Occipital lobe (tissue), 2 donors: ENCODE data around the gene C16orf92. TPM values are rescaled to one million over a fixed set of nuclear protein-coding genes. Genes with fewer than 3 reads are reported as not detected.
A peak's percentile ranks its signal among the peaks of the same experiment; 100 is the strongest.

Source experiments
- DNase-seq: peaks from one replicate; lab custom pipeline; 2025; lab: John Stamatoyannopoulos, UW
- total RNA-seq: library from RNA; depleted of rRNA; stranded (reverse); fragments of >200 nt; gene quantifications from one replicate; pipeline ENCODE4 v1.2.3, GENCODE V29; 2014

The C16orf92 gene
- total RNA-seq, 1 donor from 2014 or later: not detected

GRCh38 chr16:29989111-29989858 lies 33.7 kb upstream of the C16orf92 start:
- DNase-seq: no peak

GRCh38 chr16:29990034-29990433 lies 33.0 kb upstream of the C16orf92 start:
- no peak for DNase-seq

DNA sequence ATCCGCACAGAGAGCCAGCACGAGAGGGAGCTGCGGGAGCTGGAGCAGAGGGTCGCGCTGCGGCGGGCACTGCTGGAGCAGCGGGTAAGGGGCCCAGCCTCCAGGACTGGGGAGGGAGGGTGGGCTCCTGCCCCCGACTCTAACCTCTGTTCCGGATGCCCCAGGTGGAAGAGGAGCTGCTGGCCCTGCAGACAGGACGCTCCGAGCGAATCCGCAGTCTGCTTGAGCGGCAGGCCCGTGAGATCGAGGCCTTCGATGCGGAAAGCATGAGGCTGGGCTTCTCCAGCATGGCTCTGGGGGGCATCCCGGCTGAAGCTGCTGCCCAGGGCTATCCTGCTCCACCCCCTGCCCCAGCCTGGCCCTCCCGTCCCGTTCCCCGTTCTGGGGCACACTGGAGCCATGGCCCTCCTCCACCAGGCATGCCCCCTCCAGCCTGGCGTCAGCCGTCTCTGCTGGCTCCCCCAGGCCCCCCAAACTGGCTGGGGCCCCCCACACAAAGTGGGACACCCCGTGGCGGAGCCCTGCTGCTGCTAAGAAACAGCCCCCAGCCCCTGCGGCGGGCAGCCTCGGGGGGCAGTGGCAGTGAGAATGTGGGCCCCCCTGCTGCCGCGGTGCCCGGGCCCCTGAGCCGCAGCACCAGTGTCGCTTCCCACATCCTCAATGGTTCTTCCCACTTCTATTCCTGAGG lies 32.0 kb upstream of the C16orf92 start:
- DNase-seq: no peak

- no peak for DNase-seq
These were observed 31.5 kb upstream of the C16orf92 start for GRCh38 chr16:29991571-29991904.

GRCh38 chr16:29992344-29992967 lies 30.5 kb upstream of the C16orf92 start:
- DNase-seq: no peak

DNA sequence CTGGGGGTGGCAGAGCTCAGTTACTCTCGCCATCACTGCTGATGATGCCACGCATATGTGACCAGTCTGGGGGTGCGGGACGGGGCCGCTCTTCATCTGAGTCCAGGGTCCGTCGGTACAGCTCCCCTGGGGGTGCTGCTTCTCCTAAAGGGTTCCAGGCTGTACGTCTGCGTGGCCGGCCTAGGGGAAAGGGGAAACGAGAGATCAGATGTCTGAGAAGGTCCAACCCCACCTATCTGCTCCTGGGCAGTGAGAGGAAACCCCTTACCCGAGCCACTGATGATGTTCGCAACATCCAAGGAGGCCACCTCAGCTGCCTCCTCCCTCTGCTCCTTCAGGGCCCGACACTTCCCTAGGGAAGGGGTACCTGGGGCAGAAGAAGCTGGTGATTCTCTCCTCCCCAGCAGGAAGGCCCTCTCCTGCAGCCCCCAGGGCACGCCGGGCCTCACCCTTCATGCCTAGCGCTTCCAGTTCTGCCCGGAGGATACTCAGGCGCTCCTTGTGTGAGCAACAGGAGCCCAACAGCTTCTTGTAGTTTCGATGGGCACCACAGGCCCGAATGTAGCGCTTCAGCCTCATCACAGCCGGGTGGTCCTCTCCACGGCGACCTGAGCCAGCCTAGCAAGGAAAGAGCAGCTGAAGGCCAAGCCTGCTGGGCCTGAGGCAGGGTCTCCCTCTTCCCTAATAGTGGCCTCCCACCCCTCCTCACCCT lies 29.7 kb upstream of the C16orf92 start:
- DNase-seq: no peak

DNA sequence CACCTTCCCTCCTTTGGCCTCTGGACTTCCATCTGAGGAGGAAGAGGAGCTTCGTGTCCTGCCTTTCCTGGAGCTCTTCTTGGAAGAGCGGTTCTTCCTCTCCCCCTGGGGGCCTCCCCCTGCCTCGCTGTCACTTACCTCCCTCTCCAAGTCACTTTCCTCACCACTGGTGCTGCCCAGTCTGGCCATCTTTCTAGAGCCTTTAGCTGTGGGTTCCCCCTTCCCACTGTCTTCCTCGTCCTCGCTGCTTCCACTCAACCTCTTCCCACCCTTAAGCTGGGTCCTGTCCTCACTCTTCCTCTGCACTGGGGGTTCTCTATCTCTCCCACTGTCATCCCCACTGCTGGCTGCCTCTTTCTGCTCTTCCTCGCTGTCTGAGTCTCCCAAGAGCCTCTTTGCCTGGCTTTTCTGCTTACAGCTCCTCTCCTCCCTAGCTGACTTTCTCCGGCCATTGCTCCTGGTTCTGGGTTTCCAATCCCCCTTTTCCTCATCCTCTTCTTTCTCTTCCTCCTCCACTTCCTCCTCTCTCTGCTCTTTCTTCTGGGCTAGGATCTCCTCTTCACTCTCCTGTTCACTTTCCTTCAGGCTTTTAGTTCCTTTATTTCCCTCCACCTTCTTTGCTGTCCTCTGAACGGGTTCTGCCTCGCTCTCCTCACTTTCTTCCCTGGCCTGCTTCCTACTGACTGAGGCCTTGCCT lies 28.9 kb upstream of the C16orf92 start:
- no peak for DNase-seq

- no peak for DNase-seq
These were observed 28.2 kb upstream of the C16orf92 start for GRCh38 chr16:29994600-29995323.

DNA sequence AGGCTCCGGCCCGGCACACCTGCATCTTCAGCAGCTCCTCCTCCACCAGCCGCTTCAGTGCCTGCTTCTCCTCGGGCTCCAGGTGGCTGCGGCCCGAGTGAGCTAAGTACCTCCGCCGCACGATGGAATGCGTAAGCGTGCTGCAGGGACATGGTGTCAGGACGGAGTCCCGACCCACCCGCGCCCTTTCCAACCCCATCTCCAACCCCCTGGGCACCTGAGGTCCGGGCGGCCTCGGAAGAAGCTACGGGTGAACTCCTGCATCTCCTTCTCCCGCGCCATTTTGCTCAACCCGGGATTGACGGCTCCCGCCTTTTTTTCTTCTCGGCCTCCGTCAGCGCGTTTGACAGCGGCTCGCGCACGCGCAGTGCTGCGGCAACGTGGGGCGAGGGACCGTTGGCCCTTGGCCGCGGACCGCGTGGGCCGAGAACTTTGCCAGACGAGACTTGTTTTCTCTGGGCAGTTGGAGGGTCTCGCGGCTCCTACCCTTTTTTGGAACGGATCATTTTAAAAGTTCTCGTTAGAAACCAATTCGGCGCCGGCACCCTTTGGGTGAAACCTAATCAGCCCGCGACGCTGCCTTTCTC lies 27.6 kb upstream of the C16orf92 start, which contains the start of gene HIRIP3:
TSS of gene HIRIP3 (minus strand) at position 294 of the 587 bp plus-strand sequence. CDS start at position 282, 12 bp downstream.
- peak; percentile 68 for DNase-seq

DNA sequence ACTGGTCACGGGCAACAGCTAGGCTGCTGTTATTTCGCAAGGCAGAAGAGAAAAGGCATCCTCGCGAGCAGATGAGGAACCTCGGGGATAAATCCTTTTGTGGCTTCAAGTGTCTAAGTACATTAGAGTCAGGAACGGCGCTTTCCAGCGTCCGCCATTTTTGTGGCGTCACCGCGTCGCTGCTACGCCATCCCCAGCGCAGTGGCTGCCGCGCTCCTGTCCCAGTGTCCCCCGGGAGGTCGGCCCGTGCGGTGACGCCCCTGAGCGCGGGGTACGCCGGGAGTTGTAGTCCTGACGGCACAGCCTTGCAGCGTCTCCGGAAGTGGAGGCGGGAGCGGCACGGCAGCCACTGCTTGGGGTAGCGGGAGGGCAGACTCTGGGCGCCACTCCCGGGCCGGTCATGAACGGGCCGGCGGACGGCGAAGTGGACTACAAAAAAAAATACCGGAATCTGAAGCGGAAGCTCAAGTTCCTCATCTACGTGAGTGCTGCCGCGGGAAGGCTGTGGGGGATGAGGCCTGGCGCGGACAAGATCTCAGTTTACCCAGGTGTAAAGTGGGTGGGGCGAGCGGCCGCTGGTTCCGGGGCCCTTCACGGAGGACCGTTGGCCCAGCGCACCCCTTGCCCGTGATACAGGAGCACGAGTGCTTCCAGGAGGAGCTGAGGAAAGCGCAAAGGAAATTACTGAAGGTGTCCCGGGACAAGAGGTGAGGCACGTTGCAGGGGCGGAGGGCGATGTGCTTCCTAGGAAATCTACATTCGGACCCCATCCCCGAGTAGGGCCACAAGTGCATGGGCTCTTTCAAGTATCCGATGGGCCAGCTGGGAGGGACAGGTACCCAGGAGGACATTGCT lies 26.9 kb upstream of the C16orf92 start, which contains the start of gene INO80E:
TSS of gene INO80E (plus strand) at position 331 of the 855 bp plus-strand sequence. CDS start at position 401, 70 bp downstream.
- peak; percentile 98 for DNase-seq

DNA sequence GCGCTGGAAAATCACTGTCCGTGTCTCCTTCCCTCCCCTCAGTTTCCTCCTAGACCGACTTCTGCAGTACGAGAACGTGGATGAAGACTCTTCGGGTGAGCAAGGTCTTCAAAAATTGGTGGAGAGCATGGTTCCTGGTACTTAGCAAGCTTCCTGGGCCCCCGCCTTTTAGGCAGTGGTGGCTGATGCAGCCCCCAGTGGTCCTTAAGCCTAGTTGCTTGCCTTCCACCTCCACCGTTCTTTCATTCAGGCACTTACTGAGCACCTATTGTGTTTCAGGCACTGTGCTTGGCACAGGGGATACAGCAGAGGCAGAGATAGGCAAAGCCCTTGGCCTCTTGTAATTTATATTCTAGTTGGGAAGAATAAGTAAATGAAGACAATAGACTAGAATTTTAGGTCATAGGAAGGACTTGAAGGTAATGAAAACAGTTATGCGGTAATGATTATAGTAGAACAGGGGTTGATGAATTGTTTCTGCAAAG lies 26.2 kb upstream of the C16orf92 start:
- DNase-seq: no peak

DNA sequence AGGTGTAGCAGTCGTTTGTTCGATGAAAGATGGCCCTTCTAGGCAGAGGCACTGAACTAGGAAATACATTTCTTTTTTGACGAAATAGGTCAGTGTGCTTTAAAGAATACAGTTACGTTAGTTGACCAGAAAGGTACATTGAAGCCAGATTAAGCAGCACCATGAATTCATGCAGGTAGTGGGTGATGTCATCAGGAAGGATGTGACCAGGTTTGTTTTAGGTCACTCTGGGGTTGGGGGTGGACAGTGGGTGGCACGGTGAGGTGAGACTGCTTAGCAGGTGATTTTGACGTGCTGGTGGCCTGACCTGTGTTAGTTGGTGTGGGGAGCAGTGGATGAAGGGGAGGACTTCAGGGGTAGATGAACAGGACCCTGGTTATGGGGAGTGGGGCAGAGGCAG lies 23.4 kb upstream of the C16orf92 start:
- DNase-seq: no peak

GRCh38 chr16:30000735-30001631 lies 22.0 kb upstream of the C16orf92 start:
- no peak for DNase-seq

GRCh38 chr16:30002614-30003346 lies 20.2 kb upstream of the C16orf92 start:
- no peak for DNase-seq

DNA sequence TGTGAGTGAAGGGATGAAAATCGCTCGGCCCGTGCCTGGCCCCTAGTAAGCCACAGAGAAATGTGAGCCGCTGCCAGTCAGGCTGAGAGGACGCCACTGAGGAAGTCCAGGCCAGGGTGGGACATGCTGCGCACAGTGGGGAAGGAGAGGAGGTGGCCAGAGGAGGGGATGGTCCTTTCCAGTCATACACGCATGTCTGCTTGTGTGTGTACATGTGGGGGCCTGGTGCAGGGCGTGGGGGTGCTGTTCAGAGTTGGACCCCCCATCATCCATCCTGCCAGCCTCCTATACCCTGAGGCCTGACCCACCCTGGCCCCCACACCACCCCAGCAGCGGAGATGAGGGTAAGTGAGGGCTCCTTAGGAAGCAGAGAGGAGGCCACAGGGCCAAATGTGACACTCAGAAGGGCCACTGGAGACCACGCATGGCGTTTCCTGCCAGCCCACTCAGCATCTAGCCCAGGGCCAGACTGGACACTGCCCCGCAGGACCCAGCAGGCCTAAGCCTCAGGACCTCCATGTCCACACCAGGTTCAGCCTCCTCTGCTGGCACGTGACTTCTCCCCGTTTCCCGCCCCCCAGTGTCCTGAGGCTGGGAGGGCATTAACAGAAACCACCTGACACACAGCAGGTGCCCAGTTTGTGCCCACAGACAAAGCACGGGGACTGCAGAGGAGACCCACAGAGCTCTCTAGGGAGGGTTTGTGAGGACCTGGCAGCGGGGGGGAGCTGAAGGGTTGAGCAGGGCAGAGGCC lies 19.2 kb upstream of the C16orf92 start:
- no peak for DNase-seq

GRCh38 chr16:30004424-30004776 lies 18.6 kb upstream of the C16orf92 start:
- DNase-seq: no peak
